ENCODE results near the gene RAB31.

RAB31 gene

GRCh38 chr18:9796935-9797549, 88.9 kb downstream of the RAB31 start:
- no peak for DNase-seq

GRCh38 chr18:9802175-9803062, 94.3 kb downstream of the RAB31 start:
- DNase-seq = no peak

- no peak for DNase-seq
Observed at GRCh38 chr18:9803063-9803697, 95.1 kb downstream of the RAB31 start.

- no peak for DNase-seq
Observed at GRCh38 chr18:9803698-9804516, 95.8 kb downstream of the RAB31 start.

- no peak for DNase-seq
Observed at GRCh38 chr18:9804517-9805104, 96.5 kb downstream of the RAB31 start.

GRCh38 chr18:9806905-9807304, 98.8 kb downstream of the RAB31 start:
- no peak for DNase-seq

GRCh38 chr18:9808295-9809241, 100.5 kb downstream of the RAB31 start:
- no peak for DNase-seq

- DNase-seq = no peak
Observed at GRCh38 chr18:9809697-9810096, 101.6 kb downstream of the RAB31 start.

- no peak for DNase-seq
Observed at GRCh38 chr18:9810299-9810698, 102.2 kb downstream of the RAB31 start.

GRCh38 chr18:9810994-9811705, 103.0 kb downstream of the RAB31 start:
- DNase-seq = no peak

- DNase-seq = no peak
Observed at GRCh38 chr18:9811978-9812377, 103.9 kb downstream of the RAB31 start.

GRCh38 chr18:9814431-9814830, 106.3 kb downstream of the RAB31 start:
- no peak for DNase-seq

GRCh38 chr18:9817286-9817685, 109.2 kb downstream of the RAB31 start:
- DNase-seq = no peak

- DNase-seq = no peak
Observed at GRCh38 chr18:9817725-9818422, 109.8 kb downstream of the RAB31 start.

- no peak for DNase-seq
Observed at GRCh38 chr18:9818423-9818734, 110.3 kb downstream of the RAB31 start.

- DNase-seq = no peak
Observed at GRCh38 chr18:9820127-9820526, 112.0 kb downstream of the RAB31 start.

- no peak for DNase-seq
Observed at GRCh38 chr18:9820719-9821118, 112.6 kb downstream of the RAB31 start.

GRCh38 chr18:9822587-9823185, 114.6 kb downstream of the RAB31 start:
- DNase-seq = no peak

- no peak for DNase-seq
Observed at GRCh38 chr18:9823805-9824473, 115.8 kb downstream of the RAB31 start.
